ENCODE measurements around the gene CYSRT1.

- no peak for TF ChIP-seq EZH2 (IDR thresholded peaks at IDR 0.05; ENCODE audit: insufficient read depth, poor library complexity, severe bottlenecking)
- no peak for TF ChIP-seq EZH2phosphoT487 (IDR thresholded peaks at IDR 0.05; ENCODE audit: insufficient read depth, low read depth)
These were observed 46.1 kb downstream of the CYSRT1 start for GRCh38 chr9:137270929-137271695.

All from GM23248 (cell line).